Measurements from ENCODE around the gene AIP.

Gene AIP

DNA sequence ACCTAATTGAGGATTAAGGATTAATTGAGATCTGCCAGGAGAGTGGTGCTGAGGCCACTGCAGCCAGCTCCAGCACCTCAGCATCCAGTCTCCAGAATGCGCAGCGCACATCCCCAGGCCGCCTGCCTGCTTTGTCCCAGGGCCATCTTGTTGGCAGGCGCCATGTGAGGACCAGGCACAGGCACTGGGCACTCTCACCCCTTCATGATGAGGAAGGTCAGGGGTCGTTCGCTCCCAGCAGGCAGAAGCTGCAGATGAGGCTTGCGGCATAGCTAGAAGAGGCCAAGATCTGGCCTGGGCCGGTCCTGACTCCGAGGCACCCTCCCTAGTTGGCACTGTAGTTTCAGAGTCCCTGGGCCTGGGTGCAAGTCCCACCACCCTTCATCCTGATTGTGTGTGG is 34.0 kb downstream of the AIP start:
- POLR2A ChIA-PET = no interaction called here
- CTCF ChIA-PET = no interaction called here

More for the DNA sequence above, 34.0 kb downstream of the AIP start:
- Histone ChIP-seq H3K9me3 (ENCODE audit: control insufficient read depth, insufficient read depth, low read depth, low read length) (no peaks in the 10 kb centered on the region), H3K4me3 (ENCODE audit: low read depth, low read length) (no peak overlapping the region), H3K36me3 (ENCODE audit: control insufficient read depth in 2 of 2, insufficient read depth in 1 of 2, low read length in 2 of 2) (no peaks in the 10 kb centered on the region), H3K4me1 (ENCODE audit: control insufficient read depth, insufficient read depth, low read length) (no peaks in the 10 kb centered on the region), H3K27ac (ENCODE audit: extremely low read depth, low read depth, low read length) (no peak overlapping the region)
- TF ChIP-seq SCRT2 (tag by site-specific recombination; IDR thresholded peaks at IDR 0.05) (no peak), ZNF660 (tag by site-specific recombination; IDR thresholded peaks at IDR 0.05) (no peak), MZF1 (tag by site-specific recombination; IDR thresholded peaks at IDR 0.05; ENCODE audit: borderline replicate concordance) (no peak), ZNF175 (tag by site-specific recombination; IDR thresholded peaks at IDR 0.05) (no peak), ZNF174 (tag by site-specific recombination; IDR thresholded peaks at IDR 0.05) (no peak), ZNF596 (tag by site-specific recombination; IDR thresholded peaks at IDR 0.05) (no peak), ZNF664 (tag by site-specific recombination; IDR thresholded peaks at IDR 0.05) (no peak), ZNF157 (tag by site-specific recombination; IDR thresholded peaks at IDR 0.05) (no peak), ZNF16 (tag by site-specific recombination; IDR thresholded peaks at IDR 0.05; ENCODE audit: low read depth) (no peak), ZNF404 (tag by site-specific recombination; IDR thresholded peaks at IDR 0.05) (no peak), ZFP37 (tag by site-specific recombination; IDR thresholded peaks at IDR 0.05) (no peak), HOXC10 (CRISPR knock-in tag; IDR thresholded peaks at IDR 0.05) (no peak)
- TF ChIP-seq, protein P1, sequence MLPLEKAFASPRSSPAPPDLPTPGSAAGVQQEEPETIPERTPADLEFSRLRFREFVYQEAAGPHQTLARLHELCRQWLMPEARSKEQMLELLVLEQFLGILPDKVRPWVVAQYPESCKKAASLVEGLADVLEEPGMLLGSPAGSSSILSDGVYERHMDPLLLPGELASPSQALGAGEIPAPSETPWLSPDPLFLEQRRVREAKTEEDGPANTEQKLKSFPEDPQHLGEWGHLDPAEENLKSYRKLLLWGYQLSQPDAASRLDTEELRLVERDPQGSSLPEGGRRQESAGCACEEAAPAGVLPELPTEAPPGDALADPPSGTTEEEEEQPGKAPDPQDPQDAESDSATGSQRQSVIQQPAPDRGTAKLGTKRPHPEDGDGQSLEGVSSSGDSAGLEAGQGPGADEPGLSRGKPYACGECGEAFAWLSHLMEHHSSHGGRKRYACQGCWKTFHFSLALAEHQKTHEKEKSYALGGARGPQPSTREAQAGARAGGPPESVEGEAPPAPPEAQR (tag by site-specific recombination; IDR thresholded peaks at IDR 0.05) = no peak
- TF ChIP-seq, protein P2, sequence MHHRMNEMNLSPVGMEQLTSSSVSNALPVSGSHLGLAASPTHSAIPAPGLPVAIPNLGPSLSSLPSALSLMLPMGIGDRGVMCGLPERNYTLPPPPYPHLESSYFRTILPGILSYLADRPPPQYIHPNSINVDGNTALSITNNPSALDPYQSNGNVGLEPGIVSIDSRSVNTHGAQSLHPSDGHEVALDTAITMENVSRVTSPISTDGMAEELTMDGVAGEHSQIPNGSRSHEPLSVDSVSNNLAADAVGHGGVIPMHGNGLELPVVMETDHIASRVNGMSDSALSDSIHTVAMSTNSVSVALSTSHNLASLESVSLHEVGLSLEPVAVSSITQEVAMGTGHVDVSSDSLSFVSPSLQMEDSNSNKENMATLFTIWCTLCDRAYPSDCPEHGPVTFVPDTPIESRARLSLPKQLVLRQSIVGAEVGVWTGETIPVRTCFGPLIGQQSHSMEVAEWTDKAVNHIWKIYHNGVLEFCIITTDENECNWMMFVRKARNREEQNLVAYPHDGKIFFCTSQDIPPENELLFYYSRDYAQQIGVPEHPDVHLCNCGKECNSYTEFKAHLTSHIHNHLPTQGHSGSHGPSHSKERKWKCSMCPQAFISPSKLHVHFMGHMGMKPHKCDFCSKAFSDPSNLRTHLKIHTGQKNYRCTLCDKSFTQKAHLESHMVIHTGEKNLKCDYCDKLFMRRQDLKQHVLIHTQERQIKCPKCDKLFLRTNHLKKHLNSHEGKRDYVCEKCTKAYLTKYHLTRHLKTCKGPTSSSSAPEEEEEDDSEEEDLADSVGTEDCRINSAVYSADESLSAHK (tag by site-specific recombination; IDR thresholded peaks at IDR 0.05) = no peak
- TF ChIP-seq, protein P3, sequence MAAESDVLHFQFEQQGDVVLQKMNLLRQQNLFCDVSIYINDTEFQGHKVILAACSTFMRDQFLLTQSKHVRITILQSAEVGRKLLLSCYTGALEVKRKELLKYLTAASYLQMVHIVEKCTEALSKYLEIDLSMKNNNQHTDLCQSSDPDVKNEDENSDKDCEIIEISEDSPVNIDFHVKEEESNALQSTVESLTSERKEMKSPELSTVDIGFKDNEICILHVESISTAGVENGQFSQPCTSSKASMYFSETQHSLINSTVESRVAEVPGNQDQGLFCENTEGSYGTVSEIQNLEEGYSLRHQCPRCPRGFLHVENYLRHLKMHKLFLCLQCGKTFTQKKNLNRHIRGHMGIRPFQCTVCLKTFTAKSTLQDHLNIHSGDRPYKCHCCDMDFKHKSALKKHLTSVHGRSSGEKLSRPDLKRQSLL (tag by site-specific recombination; IDR thresholded peaks at IDR 0.05) = no peak
- TF ChIP-seq, protein P4, sequence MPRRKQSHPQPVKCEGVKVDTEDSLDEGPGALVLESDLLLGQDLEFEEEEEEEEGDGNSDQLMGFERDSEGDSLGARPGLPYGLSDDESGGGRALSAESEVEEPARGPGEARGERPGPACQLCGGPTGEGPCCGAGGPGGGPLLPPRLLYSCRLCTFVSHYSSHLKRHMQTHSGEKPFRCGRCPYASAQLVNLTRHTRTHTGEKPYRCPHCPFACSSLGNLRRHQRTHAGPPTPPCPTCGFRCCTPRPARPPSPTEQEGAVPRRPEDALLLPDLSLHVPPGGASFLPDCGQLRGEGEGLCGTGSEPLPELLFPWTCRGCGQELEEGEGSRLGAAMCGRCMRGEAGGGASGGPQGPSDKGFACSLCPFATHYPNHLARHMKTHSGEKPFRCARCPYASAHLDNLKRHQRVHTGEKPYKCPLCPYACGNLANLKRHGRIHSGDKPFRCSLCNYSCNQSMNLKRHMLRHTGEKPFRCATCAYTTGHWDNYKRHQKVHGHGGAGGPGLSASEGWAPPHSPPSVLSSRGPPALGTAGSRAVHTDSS (tag by site-specific recombination; IDR thresholded peaks at IDR 0.05) = no peak
- TF ChIP-seq, protein P5, sequence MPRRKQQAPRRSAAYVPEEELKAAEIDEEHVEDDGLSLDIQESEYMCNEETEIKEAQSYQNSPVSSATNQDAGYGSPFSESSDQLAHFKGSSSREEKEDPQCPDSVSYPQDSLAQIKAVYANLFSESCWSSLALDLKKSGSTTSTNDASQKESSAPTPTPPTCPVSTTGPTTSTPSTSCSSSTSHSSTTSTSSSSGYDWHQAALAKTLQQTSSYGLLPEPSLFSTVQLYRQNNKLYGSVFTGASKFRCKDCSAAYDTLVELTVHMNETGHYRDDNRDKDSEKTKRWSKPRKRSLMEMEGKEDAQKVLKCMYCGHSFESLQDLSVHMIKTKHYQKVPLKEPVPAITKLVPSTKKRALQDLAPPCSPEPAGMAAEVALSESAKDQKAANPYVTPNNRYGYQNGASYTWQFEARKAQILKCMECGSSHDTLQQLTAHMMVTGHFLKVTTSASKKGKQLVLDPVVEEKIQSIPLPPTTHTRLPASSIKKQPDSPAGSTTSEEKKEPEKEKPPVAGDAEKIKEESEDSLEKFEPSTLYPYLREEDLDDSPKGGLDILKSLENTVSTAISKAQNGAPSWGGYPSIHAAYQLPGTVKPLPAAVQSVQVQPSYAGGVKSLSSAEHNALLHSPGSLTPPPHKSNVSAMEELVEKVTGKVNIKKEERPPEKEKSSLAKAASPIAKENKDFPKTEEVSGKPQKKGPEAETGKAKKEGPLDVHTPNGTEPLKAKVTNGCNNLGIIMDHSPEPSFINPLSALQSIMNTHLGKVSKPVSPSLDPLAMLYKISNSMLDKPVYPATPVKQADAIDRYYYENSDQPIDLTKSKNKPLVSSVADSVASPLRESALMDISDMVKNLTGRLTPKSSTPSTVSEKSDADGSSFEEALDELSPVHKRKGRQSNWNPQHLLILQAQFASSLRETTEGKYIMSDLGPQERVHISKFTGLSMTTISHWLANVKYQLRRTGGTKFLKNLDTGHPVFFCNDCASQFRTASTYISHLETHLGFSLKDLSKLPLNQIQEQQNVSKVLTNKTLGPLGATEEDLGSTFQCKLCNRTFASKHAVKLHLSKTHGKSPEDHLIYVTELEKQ (tag by site-specific recombination; IDR thresholded peaks at IDR 0.05; ENCODE audit: borderline replicate concordance) = no peak
- TF ChIP-seq, protein P6, sequence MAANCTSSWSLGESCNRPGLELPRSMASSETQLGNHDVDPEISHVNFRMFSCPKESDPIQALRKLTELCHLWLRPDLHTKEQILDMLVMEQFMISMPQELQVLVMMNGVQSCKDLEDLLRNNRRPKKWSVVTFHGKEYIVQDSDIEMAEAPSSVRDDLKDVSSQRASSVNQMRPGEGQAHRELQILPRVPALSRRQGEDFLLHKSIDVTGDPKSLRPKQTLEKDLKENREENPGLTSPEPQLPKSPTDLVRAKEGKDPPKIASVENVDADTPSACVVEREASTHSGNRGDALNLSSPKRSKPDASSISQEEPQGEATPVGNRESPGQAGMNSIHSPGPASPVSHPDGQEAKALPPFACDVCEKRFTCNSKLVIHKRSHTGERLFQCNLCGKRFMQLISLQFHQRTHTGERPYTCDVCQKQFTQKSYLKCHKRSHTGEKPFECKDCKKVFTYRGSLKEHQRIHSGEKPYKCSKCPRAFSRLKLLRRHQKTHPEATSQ (tag by site-specific recombination; IDR thresholded peaks at IDR 0.05) = no peak
- TF ChIP-seq, protein P7, sequence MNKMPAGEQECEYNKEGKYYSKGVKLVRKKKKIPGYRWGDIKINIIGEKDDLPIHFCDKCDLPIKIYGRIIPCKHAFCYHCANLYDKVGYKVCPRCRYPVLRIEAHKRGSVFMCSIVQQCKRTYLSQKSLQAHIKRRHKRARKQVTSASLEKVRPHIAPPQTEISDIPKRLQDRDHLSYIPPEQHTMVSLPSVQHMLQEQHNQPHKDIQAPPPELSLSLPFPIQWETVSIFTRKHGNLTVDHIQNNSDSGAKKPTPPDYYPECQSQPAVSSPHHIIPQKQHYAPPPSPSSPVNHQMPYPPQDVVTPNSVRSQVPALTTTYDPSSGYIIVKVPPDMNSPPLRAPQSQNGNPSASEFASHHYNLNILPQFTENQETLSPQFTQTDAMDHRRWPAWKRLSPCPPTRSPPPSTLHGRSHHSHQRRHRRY (tag by site-specific recombination; IDR thresholded peaks at IDR 0.05) = no peak
- TF ChIP-seq, protein P8, sequence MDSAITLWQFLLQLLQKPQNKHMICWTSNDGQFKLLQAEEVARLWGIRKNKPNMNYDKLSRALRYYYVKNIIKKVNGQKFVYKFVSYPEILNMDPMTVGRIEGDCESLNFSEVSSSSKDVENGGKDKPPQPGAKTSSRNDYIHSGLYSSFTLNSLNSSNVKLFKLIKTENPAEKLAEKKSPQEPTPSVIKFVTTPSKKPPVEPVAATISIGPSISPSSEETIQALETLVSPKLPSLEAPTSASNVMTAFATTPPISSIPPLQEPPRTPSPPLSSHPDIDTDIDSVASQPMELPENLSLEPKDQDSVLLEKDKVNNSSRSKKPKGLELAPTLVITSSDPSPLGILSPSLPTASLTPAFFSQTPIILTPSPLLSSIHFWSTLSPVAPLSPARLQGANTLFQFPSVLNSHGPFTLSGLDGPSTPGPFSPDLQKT (IDR thresholded peaks at IDR 0.05; ENCODE audit: borderline replicate concordance, low read depth, low read length) = no peak

All from HEK293 (cell line).